ENCODE results near the gene EWSR1.

GRCh38 chr22:29231971-29232959, 35.8 kb upstream of the EWSR1 start:
- TF ChIP-seq JUN (IDR thresholded peaks at IDR 0.05; ENCODE audit: borderline replicate concordance, insufficient read depth, insufficient read length, low read depth) (no peak), CTCF (IDR thresholded peaks at IDR 0.05; ENCODE audit: extremely low read depth in 1 of 2, insufficient read depth in 1 of 2, low read depth in 1 of 2, low read length in 2 of 2) (no peak), EZH2 (IDR thresholded peaks at IDR 0.05; ENCODE audit: borderline replicate concordance, low read depth, low read length, severe bottlenecking) (no peak), POLR2A (IDR thresholded peaks at IDR 0.05; ENCODE audit: low read depth, low read length) (no peak), MYC (IDR thresholded peaks at IDR 0.05; ENCODE audit: low read depth, low read length) (no peak), POLR2AphosphoS5 (IDR thresholded peaks at IDR 0.05; ENCODE audit: insufficient read depth, low read depth, low read length) (no peak), FOS (IDR thresholded peaks at IDR 0.05; ENCODE audit: borderline replicate concordance, insufficient read depth, low read length) (no peak)

Measured in endothelial cell of umbilical vein (primary cell).